MCF 10A (cell line): ENCODE data around the gene EMX1. TPM values are rescaled to one million over a fixed set of nuclear protein-coding genes. Genes with fewer than 3 reads are reported as not detected.

ENCODE experiments used
- BruUV-seq: library from RNA; stranded (reverse); fragments of 400-500 nt; replicated peaks from 2 replicates; lab custom pipeline; 2021; lab: Mats Ljungman, UMichigan
- CTCF ChIA-PET: fragments of 300-600 bp; sonication (Branson Sonifier 250); formaldehyde crosslinking; extraction: SDS; loops from one replicate; lab custom pipeline; 2021; ENCODE audit warnings: antibody characterized with exemption, inconsistent platforms; lab: Yijun Ruan, JAX
- POLR2A ChIA-PET: fragments of 300-600, 350-650 bp; sonication (Branson Sonifier 250); formaldehyde crosslinking; extraction: SDS; loops from one replicate; lab custom pipeline; 2020; ENCODE audit warnings: antibody characterized with exemption, inconsistent platforms; lab: Yijun Ruan, JAX
- DNase-seq: peaks from one replicate; pipeline ENCODE4 v3.0.0-alpha.2; 2018; ENCODE audit not compliant: unreplicated experiment
- H3K27ac Mint-ChIP-seq: one replicate; pipeline ENCODE4 v1.8.0; 2022; ENCODE audit warnings: mild to moderate bottlenecking, low read depth, mixed read lengths; ENCODE audit not compliant: unreplicated experiment
- H3K27me3 Mint-ChIP-seq: one replicate; pipeline ENCODE4 v1.8.0; 2022; ENCODE audit warnings: mixed read lengths; ENCODE audit not compliant: insufficient read depth, unreplicated experiment
- H3K36me3 Mint-ChIP-seq: one replicate; pipeline ENCODE4 v1.8.0; 2022; ENCODE audit warnings: mild to moderate bottlenecking, moderate library complexity, mixed read lengths; ENCODE audit not compliant: insufficient read depth, unreplicated experiment
- H3K4me1 Mint-ChIP-seq: one replicate; pipeline ENCODE4 v1.8.0; 2022; ENCODE audit warnings: mixed read lengths; ENCODE audit not compliant: insufficient read depth, unreplicated experiment
- H3K4me3 Mint-ChIP-seq: one replicate; pipeline ENCODE4 v1.8.0; 2022; ENCODE audit warnings: mild to moderate bottlenecking, moderate library complexity, mixed read lengths; ENCODE audit not compliant: unreplicated experiment
- H3K9me3 Mint-ChIP-seq: one replicate; pipeline ENCODE4 v1.8.0; 2022; ENCODE audit warnings: mixed read lengths; ENCODE audit not compliant: unreplicated experiment
- CTCF ChIP-seq: fragments of 200-600 bp; IDR thresholded peaks from one replicate; pipeline ENCODE4 v1.8.0; 2022; ENCODE audit warnings: antibody characterized with exemption, mild to moderate bottlenecking; ENCODE audit not compliant: unreplicated experiment
- intact Hi-C: fragments of 100-400 bp; cut with micrococcal nuclease; formaldehyde crosslinking; loops from 2 replicates; pipeline ENCODE4 v1.14.1; 2022
- total RNA-seq: library from RNA; stranded (reverse); gene quantifications from 2 replicates; pipeline ENCODE4 v1.2.3, GENCODE V29; 2022

EMX1 gene
- total RNA-seq, 1 experiment from 2014 or later, result not detected

DNA sequence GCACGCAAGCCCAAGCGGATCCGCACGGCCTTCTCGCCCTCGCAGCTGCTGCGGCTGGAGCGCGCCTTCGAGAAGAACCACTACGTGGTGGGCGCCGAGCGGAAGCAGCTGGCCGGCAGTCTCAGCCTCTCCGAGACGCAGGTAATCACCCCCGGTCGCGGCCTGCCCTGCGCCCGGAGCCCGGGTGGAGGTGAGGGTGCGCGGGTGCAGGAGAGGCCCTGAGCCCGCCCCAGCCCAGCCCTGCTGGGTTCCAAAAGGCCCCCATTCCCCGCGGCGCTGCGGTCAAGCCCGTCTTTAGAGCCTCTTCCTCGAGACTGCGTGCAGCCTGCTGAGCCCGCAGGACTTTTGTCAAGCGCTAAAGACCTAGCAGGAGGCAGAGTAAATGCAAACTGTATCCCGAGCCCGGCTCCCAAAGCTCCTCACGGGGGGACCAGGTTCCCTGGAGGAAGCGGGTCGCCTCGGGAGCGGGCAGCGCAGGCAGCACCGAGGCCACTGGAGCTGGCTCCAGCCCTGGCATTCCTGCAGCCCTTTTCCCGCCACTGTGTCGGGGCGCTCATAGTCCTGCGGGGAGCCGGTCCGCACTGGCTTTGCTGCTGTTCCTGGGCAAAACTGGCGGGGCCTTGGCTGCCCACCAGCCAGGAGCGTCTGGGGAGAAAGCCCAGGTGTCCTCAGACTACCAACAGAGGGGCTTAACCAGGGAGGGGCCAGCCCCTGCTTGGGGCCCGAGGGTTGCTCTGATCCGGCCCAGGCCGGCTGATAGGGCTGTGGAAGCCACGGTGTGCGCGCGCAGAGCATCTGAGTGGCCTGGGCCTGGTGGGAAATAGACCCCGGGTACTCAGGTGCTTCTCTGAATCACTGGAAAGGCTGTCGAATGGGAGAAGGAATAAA, 7.3 kb downstream of the EMX1 start:
- Mint-ChIP-seq H3K27ac (no peak overlapping the region), H3K27me3 (peaks cover 44% of the 10 kb centered on the region), H3K9me3 (no peaks in the 10 kb centered on the region), H3K4me1 (no peaks in the 10 kb centered on the region), H3K36me3 (no peaks in the 10 kb centered on the region), H3K4me3 (no peak overlapping the region)
- no peak for TF ChIP-seq CTCF
- no TSS peak for BruUV-seq
- ChIA-PET CTCF (interaction anchor here (0.7 kb wide), 1 partner anchor 32 kb away, joined by 3 read pairs; no protein-coding TSS in a partner anchor), POLR2A (no interaction called here)
- DNase-seq, result no peak
- intact Hi-C loops, result no loop called here

DNA sequence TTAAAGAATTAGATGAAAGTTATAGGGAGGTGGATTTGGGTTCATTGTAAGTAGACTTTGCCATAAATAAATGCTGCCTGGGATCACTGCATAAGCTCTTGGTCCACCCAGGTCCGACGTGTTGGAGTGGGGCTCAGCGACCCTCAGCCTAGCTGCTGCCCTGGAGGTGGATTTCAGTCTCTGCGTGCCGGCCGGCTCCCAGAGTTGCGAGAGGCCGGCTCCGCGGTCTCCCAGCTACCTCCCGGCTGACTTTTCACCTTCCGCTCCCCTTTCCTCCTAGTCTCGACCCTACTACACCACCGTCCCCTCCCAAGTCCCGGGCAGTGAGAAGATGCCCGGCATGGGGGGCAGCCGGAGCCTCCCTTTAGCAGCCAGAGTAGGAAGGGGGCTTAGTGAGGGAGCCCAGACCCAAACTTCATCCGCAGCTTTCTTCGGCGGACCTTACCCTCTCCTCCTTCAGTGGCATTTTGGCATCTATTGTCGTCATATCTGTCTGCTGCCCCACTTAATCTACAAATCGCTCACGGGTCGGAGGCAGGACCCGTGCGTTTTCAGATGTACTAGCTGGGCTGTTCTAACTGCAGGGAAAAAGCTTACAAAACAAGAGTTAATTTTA, 8.1 kb downstream of the EMX1 start:
- no peak overlapping the region for H3K27ac Mint-ChIP-seq

DNA sequence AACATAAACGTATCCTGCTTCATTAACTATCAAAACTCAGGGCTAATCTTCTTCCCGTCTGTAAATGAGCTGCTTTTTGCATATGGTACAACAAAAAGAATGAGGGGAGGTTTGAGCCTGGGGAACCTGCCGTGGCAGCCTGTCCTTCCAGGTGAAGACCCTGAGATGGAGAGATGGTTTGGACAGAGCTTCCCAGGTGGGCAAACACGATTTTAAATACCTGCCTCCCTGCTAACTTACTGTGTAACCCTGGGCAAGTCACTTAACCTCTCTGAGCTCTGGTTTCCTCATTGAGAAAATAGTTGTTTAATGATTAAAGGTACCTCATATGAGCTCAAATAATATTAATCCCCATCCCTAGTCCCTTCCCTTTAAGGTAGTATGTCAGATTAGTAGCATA, 9.0 kb downstream of the EMX1 start:
- intact Hi-C loops, result no loop called here
- Mint-ChIP-seq H3K27me3 (peaks cover 31% of the 10 kb centered on the region), H3K4me3 (no peak overlapping the region), H3K9me3 (no peaks in the 10 kb centered on the region), H3K36me3 (no peaks in the 10 kb centered on the region), H3K4me1 (no peaks in the 10 kb centered on the region), H3K27ac (no peak overlapping the region)
- BruUV-seq, result no TSS peak
- no peak for TF ChIP-seq CTCF
- CTCF ChIA-PET, result interaction anchor here (0.6 to 2.7 kb wide), 9 partner anchors 9 to 251 kb away, joined by 3 to 9 read pairs (median 5); partner anchors contain the start of gene EMX1
- no peak for DNase-seq
- POLR2A ChIA-PET, result interaction anchor here (0.5 to 1.3 kb wide), 4 partner anchors 9 to 468 kb away, joined by 3 read pairs; partner anchors contain the start of gene EMX1

More for the DNA sequence above, 8.1 kb downstream of the EMX1 start:
- no peak for DNase-seq
- Mint-ChIP-seq H3K4me3 (no peak overlapping the region), H3K4me1 (no peaks in the 10 kb centered on the region), H3K27me3 (peaks cover 35% of the 10 kb centered on the region), H3K9me3 (no peaks in the 10 kb centered on the region), H3K36me3 (no peaks in the 10 kb centered on the region)
- POLR2A ChIA-PET, result interaction anchor here (0.5 to 1.3 kb wide), 3 partner anchors 8 to 467 kb away, joined by 3 to 4 read pairs (median 3); partner anchors contain the start of gene EMX1
- CTCF ChIA-PET, result interaction anchor here (0.5 to 2.5 kb wide), 7 partner anchors 19 to 287 kb away, joined by 3 to 8 read pairs (median 3); no protein-coding TSS in a partner anchor
- intact Hi-C loops, result no loop called here
- TF ChIP-seq CTCF, result no peak
- BruUV-seq, result no TSS peak
